Sigmoid colon (tissue), 4 donors: Measurements from ENCODE around the gene CHN2.

ENCODE experiments used
- EP300 ChIP-seq, 4 donors: sonication (generic); formaldehyde crosslinking; IDR thresholded peaks; one replicate each; pipeline ENCODE4 v1.6.1; 2017; ENCODE audit warnings: antibody characterized with exemption in 4 of 4
- TF ChIP-seq, protein P1 (sequence below), 4 experiments: fragments of 450-650 bp in 3 of 4; fragments of 200-600 bp in 1 of 4; IDR thresholded peaks; one replicate each; pipeline ENCODE4 v1.5.1; 2016 to 2019; ENCODE audit warnings: antibody characterized with exemption in 4 of 4, mild to moderate bottlenecking in 3 of 4, moderate library complexity in 2 of 4

GRCh38 chr7:29322023-29322712, 127.6 kb downstream of the CHN2 start:
- TF ChIP-seq, protein P1, sequence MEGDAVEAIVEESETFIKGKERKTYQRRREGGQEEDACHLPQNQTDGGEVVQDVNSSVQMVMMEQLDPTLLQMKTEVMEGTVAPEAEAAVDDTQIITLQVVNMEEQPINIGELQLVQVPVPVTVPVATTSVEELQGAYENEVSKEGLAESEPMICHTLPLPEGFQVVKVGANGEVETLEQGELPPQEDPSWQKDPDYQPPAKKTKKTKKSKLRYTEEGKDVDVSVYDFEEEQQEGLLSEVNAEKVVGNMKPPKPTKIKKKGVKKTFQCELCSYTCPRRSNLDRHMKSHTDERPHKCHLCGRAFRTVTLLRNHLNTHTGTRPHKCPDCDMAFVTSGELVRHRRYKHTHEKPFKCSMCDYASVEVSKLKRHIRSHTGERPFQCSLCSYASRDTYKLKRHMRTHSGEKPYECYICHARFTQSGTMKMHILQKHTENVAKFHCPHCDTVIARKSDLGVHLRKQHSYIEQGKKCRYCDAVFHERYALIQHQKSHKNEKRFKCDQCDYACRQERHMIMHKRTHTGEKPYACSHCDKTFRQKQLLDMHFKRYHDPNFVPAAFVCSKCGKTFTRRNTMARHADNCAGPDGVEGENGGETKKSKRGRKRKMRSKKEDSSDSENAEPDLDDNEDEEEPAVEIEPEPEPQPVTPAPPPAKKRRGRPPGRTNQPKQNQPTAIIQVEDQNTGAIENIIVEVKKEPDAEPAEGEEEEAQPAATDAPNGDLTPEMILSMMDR (IDR thresholded peaks at IDR 0.05): no peak
- no peak for TF ChIP-seq EP300 (IDR thresholded peaks at IDR 0.05)
